ENCODE results near the gene SUGCT. TPM values are rescaled to one million over a fixed set of nuclear protein-coding genes. Genes with fewer than 3 reads are reported as not detected.
A peak's percentile ranks its signal among the peaks of the same experiment; 100 is the strongest.

Gene SUGCT
- total RNA-seq, 6 donors from 2014 or later = 1.4 to 3.1 (median 1.7) TPM; not detected in 1

DNA sequence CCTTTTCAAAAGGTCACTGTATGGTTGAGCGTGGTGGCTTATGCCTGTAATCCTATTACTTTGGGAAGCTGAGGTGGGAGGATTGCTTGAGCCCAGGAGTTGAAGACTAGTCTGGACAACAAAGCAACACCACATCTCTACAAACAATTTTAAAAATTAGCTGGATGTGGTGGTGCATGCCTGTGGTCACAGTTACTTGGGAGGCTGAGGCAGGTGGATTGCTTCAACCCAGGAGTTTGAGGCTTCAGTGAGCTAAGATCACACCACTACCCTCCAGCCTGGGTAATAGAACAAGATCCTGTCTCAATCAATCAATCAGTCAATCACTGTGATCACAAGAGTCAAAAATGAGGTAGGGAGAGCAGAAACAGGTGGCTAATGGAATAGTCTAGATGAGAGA lies 97.0 kb downstream of the SUGCT start:
- H3K36me3 ChIP-seq = no peaks in the 10 kb centered on the region
- ATAC-seq (ENCODE audit: low FRiP score in 2 of 2) (no peak), DNase-seq (no peak)
- WGBS, 2 donors = 78 to 90% methylated on average over 1 of the region's 1 CpG
- no peak overlapping the region for H3K27ac ChIP-seq
- TF ChIP-seq EP300 (IDR thresholded peaks at IDR 0.05) = no peak
- TF ChIP-seq, protein P1, sequence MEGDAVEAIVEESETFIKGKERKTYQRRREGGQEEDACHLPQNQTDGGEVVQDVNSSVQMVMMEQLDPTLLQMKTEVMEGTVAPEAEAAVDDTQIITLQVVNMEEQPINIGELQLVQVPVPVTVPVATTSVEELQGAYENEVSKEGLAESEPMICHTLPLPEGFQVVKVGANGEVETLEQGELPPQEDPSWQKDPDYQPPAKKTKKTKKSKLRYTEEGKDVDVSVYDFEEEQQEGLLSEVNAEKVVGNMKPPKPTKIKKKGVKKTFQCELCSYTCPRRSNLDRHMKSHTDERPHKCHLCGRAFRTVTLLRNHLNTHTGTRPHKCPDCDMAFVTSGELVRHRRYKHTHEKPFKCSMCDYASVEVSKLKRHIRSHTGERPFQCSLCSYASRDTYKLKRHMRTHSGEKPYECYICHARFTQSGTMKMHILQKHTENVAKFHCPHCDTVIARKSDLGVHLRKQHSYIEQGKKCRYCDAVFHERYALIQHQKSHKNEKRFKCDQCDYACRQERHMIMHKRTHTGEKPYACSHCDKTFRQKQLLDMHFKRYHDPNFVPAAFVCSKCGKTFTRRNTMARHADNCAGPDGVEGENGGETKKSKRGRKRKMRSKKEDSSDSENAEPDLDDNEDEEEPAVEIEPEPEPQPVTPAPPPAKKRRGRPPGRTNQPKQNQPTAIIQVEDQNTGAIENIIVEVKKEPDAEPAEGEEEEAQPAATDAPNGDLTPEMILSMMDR (IDR thresholded peaks at IDR 0.05) = no peak
- TF ChIP-seq POLR2A (IDR thresholded peaks at IDR 0.05) = no peak
- TF ChIP-seq POLR2AphosphoS5 (IDR thresholded peaks at IDR 0.05) = no peak
- H3K4me1 ChIP-seq = no peaks in the 10 kb centered on the region
- H3K9me3 ChIP-seq = no peaks in the 10 kb centered on the region
- no peak overlapping the region for H3K4me3 ChIP-seq
- no peaks in the 10 kb centered on the region for H3K27me3 ChIP-seq

DNA sequence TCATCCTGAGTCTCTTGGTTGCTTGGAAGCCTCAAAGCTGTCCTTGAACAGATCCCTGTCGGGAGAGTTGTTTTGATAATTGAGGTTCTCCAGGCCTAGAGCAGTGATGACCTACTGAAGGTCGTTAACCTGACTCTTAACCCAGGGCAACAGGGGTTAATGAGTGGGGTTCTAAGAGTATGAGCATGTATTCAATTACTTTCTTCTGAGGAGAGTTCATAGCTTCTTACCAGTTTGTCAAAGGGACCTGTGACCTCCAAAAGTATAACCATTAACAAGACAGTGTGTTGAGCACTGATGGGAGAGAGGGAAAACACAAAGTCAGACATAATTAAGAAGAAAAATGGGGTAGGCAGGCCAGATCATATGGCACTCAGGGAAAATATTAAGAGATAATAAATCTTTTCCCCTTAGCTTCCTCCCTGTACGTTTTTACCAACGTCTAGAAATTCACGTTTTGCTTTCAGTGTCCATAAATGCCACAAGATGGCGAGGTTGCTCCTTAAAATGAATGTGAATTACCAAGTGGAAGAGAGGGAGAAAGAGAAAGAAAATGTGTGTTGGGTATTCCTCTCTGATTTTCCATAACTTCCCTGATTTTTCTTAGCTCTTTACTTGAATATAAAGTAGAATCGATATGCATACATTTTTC lies 97.6 kb downstream of the SUGCT start:
- ATAC-seq (ENCODE audit: low FRiP score in 2 of 2) = no peak
- H3K9me3 ChIP-seq = no peaks in the 10 kb centered on the region
- H3K4me1 ChIP-seq = no peaks in the 10 kb centered on the region

DNA sequence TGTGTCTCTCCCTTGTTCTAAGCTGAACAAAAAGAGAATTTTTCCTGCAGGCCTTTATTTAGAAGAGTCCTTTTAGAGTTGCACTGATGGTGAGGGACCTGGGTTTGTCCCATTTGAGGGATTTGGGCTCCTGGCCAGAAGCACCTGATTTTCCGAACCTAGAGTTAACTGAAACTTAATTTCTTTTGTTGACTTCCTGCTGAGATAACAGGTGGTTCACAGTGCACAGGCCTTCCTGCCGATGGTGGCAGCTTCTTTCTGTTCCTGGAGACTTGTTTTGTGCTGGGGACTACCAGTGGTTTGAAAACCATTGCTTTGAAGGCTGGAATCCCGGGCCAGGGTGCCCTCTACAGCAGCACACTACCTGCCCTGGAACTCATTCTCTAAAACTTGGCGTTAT lies 99.2 kb downstream of the SUGCT start:
- no peak for ATAC-seq (ENCODE audit: low FRiP score in 2 of 2)
- 48 to 52% methylated on average over 4 of the region's 4 CpGs for WGBS, 2 donors
- Histone ChIP-seq H3K4me1 (no peaks in the 10 kb centered on the region), H3K9me3 (no peaks in the 10 kb centered on the region), H3K27me3 (no peaks in the 10 kb centered on the region), H3K36me3 (no peaks in the 10 kb centered on the region), H3K27ac (no peak overlapping the region), H3K4me3 (no peak overlapping the region)
- TF ChIP-seq POLR2AphosphoS5 (IDR thresholded peaks at IDR 0.05) (no peak), EP300 (IDR thresholded peaks at IDR 0.05) (no peak), POLR2A (IDR thresholded peaks at IDR 0.05) (no peak)
- TF ChIP-seq, protein P1 (IDR thresholded peaks at IDR 0.05) = no peak
- no peak for DNase-seq

More for the DNA sequence above, 97.6 kb downstream of the SUGCT start:
- DNase-seq = no peak
- no peak overlapping the region for H3K4me3 ChIP-seq
- 31 to 33% methylated on average over 7 of the region's 7 CpGs for WGBS, 2 donors
- H3K36me3 ChIP-seq = no peaks in the 10 kb centered on the region
- TF ChIP-seq, protein P1 (IDR thresholded peaks at IDR 0.05) = peak; percentile 14 to 54 (median 30)
- no peak for TF ChIP-seq POLR2AphosphoS5 (IDR thresholded peaks at IDR 0.05)
- no peaks in the 10 kb centered on the region for H3K27me3 ChIP-seq
- H3K27ac ChIP-seq = no peak overlapping the region

DNA sequence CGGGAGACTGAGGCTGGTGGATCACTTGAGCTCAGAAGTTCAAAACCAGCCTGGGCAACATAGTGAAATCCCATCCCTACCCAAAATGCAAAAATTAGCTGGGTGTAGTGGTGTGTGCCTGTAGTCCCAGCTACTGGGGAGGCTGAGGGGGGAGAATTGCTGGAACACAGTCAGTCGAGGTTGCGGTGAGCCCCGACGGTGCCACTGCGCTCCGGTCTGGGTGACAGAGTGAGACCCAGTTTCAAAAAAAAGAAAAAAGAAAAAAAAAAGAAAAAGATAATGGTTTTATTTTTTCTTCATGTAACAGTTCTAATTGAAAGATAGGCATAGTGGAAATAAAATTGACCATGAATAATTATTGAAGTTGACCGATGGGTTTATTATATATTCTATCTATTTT lies 99.9 kb downstream of the SUGCT start:
- Histone ChIP-seq H3K9me3 (no peaks in the 10 kb centered on the region), H3K4me1 (no peaks in the 10 kb centered on the region), H3K4me3 (no peak overlapping the region), H3K36me3 (no peaks in the 10 kb centered on the region), H3K27me3 (no peaks in the 10 kb centered on the region), H3K27ac (no peak overlapping the region)
- DNase-seq (peak in 1 of 2 donors; percentile 44), ATAC-seq (ENCODE audit: low FRiP score in 2 of 2) (no peak)
- TF ChIP-seq POLR2AphosphoS5 (IDR thresholded peaks at IDR 0.05) = no peak
- TF ChIP-seq POLR2A (IDR thresholded peaks at IDR 0.05) = no peak
- TF ChIP-seq, protein P1 (IDR thresholded peaks at IDR 0.05) = no peak
- no peak for TF ChIP-seq EP300 (IDR thresholded peaks at IDR 0.05)
- 96 to 97% methylated on average over 8 of the region's 8 CpGs for WGBS, 2 donors

DNA sequence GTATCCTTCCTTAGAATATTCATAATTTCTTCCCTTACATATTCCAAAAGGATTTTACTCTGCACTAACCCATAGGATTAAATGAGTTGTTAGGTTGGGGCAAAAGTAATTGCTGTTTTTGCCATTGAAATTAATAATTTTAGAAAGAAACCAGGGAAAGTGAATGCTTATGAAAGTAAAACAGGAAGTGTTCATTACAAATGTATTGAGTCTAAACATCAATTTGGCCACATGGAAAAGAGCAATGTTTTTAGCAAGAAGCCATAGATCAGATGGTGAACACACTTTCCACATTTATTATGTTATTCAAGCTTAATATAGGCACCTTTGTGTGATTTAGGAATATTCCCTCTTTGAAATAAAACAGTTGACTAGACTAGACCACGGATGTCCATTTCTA lies 102.9 kb downstream of the SUGCT start:
- no peaks in the 10 kb centered on the region for H3K36me3 ChIP-seq
- no peaks in the 10 kb centered on the region for H3K9me3 ChIP-seq
- H3K27me3 ChIP-seq = no peaks in the 10 kb centered on the region
- no peak for ATAC-seq (ENCODE audit: low FRiP score in 2 of 2)
- TF ChIP-seq POLR2A (IDR thresholded peaks at IDR 0.05) (no peak), POLR2AphosphoS5 (IDR thresholded peaks at IDR 0.05) (no peak), EP300 (IDR thresholded peaks at IDR 0.05) (no peak)
- TF ChIP-seq, protein P1 (IDR thresholded peaks at IDR 0.05) = no peak
- H3K27ac ChIP-seq = no peak overlapping the region
- DNase-seq = no peak
- H3K4me1 ChIP-seq = no peaks in the 10 kb centered on the region
- 88 to 100% methylated on average over 1 of the region's 1 CpG for WGBS, 2 donors
- no peak overlapping the region for H3K4me3 ChIP-seq
